Peyer's patch (tissue), 4 donors: ENCODE data around the gene TXK.
"Not testable (repeated sequence)": the region's sequence is repeated elsewhere in the genome, so short reads cannot be mapped to it uniquely, and the experiment has no call there.

Experiments
- CTCF ChIP-seq, 6 experiments: fragments of 450-650 bp in 4 of 6; fragments of 200-600 bp in 2 of 6; sonication (generic) in 1 of 6; IDR thresholded peaks; one replicate each; pipeline ENCODE4 v1.5.1; 2017 to 2019; ENCODE audit warnings: antibody characterized with exemption in 6 of 6, mild to moderate bottlenecking in 3 of 6, moderate library complexity in 1 of 6
- POLR2A ChIP-seq, 2 donors: fragments of 450-650 bp; IDR thresholded peaks; one replicate each; pipeline ENCODE4 v1.5.1; 2017; ENCODE audit warnings: antibody characterized with exemption in 2 of 2, mild to moderate bottlenecking in 2 of 2, moderate library complexity in 2 of 2

GRCh38 chr4:48164561-48164960, 30.5 kb upstream of the TXK start:
- not testable (repeated sequence) for TF ChIP-seq CTCF, POLR2A (IDR thresholded peaks at IDR 0.05)
